ENCODE results near the gene CDH23.

CDH23 gene

DNA sequence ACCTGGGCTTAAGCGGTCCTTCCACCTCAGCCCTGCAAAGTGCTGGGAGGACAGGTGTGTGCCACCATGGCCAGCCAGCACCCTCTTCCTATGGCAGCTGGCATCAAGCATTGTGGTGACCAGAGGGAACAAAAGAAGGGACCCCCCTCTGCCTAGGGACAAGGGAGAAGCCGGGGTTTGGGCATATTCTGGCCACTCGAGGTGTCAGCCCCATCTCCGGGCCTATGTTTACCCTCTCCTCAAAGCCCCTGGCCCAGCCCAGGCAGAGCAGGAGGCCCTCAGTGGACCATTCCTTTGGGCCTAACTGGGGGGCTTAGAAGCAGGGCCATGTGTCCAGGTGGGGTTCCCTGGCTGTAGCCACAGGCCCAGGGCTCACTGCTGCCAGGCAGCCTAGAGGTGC, 352.7 kb downstream of the CDH23 start:
- in situ Hi-C loops (cut with HindIII; ENCODE audit: low pct_ligation_motif_present, low pct_unique_long_range_greater_than_20kb, low sequenced_read_pairs), result no loop called here
- no peak for DNase-seq

DNA sequence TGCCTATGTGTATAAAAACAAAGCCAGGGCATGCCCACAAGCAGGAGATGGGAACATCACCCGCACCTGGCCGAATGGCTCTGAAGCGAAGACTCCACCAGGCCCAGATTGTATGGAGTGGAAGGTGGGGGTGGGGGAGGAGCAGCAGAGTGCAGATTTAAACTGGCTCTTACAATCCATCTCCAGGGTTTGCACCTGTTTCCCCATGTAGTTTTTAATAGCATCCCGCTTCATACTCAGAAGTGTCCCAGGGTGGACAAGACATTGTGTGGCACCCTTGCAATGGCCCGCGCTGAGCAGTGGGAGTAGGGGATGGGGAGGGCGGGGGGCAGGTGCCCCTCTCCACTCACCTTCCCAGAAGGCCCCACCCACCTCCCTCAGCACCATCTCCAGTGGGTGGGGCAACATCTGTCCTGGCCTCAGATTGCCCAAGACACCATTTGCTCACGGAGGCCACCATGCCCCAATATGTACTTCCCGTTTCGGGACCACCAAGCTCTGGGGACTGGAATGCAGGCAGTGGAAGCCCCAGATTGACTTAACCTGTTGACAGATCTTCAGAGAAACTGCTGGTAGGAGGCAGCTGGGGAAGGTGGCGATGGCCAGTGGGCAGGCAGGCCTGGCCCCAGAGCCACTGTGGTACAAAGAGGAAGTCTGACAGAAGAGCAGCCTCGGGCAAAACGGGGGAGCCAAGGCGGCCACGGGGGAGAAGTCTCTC, 353.6 kb downstream of the CDH23 start:
- in situ Hi-C loops (cut with HindIII; ENCODE audit: low pct_ligation_motif_present, low pct_unique_long_range_greater_than_20kb, low sequenced_read_pairs), result no loop called here
- no peak for DNase-seq

DNA sequence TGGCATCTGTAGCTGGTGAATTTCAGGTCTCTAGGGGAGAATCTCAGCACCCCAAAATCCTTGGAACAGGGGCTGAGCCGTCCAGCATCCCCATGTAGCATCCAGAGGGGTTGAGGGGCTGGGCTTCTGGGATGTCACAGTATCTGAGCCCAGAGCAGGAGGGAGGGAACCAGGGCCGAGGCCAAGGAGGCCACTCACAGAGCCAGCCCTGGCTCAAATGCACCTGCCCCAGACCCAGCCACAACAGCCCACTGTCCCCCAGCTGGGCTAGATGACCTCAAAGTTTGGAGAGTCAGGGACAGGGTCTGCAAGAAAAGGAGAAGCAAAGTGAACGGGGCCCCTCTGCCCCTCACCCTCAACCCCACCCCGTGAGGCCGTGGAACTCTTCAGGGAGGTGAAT, 354.3 kb downstream of the CDH23 start:
- in situ Hi-C loops (cut with HindIII; ENCODE audit: low pct_ligation_motif_present, low pct_unique_long_range_greater_than_20kb, low sequenced_read_pairs), result no loop called here
- DNase-seq, result no peak

DNA sequence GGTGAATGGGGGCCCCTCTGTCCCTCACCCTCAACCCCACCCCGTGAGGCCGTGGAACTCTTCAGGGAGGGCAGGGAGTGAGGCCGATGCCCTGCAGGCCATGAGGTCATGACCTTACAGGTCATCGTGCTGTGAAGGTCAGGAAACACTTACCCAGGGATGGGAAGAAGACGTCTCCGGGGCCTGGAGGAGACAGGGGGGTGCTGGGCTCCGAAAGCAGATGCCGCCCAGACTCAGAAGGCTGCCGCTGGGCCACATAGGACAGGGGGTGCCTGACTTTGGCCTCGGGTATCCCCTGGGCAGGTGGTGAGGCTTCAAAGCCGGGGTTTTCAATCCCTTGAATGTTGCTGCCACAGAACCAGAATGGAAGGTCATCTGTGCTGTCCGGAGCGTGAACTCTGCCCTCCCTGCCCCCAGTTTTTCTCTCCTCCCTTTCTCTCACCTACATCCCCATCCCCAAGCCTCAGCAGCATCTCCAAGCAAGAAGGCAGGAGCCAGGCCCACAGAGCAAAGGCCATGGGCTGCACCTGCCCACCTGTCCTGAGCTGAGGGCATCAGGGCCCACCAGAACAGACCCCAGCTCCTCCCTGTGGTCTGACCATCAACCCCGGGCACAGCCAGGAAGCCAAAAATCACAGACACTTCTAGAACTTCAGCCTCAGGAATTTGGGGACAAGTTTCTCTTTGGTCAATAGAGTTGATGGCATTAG, 354.9 kb downstream of the CDH23 start:
- in situ Hi-C loops (cut with HindIII; ENCODE audit: low pct_ligation_motif_present, low pct_unique_long_range_greater_than_20kb, low sequenced_read_pairs), result no loop called here

DNA sequence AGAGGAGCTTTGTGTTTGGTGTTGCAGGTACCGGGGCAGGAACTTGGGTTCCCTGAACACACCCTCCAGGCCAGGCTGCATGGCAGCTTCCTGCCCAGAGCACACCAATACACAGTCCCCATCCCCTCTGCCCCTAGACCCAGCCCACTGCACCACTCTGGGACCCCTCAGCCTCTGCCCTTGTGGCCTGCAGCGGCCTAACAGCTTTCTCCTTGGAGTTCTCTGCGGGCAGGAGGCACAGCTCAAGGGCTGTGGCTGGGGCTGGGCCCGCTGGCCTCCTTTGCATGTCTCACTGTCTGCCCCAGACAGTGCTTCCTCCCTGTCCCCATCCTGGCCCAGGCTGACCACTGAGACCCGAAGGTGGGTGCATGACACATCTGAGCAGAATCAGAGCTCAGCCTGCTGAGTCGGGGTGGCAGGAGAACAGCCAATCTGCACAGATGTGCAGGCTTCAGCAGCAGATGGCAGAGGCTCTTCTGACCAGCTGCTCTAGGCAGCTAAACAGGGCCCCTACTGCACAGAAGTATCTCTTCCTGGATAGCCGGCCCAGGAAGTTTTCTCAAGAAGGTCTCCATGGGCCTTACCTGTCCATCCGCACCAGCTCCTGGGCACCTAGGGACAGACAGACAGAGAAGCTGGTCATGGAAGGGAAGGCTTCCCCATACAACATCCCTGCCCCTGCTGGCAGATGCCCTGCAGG, 355.8 kb downstream of the CDH23 start:
- in situ Hi-C loops (cut with HindIII; ENCODE audit: low pct_ligation_motif_present, low pct_unique_long_range_greater_than_20kb, low sequenced_read_pairs), result no loop called here
- DNase-seq, result no peak

More for the DNA sequence above, 354.9 kb downstream of the CDH23 start:
- no peak for DNase-seq

DNA sequence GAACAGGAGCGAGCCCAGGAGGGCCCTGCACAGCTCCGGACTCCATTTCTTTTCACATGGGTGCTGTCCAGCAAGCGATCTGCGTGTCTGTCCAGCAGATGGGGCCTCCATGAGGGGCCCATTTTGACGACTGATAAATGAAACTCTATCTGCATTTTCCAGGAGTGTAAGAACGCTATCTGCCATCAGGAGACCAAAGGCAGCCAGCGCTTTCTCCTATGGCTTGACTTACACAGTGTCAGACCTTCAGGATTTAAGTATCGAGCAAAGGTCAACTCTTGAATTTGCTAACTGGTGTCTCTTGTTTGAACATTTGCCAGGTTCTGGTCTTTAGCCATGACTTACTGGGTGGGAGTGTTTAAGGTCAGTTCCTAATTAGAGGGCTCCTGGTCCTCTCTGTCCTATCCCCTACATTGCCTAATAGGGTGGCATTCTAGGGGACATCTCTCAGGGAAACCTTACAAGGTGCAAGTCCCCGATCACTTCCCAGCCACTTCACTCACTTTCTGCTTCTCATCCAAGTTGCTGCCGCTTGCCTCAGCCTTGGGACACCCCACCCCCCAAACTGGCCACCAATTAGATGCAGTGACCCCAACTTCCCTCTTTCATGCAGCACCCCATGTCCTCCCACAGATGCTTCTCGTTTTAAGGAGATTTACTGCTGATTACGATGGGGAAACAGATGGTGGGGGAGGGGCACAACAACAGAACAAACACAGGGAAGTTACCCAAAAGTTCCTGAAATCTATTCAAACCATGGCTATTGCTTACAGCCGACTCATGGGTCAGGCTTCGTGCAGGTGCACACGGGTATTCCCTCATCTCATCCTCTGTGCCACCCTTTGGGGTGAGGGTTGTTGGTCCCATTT, 356.6 kb downstream of the CDH23 start:
- no peak for DNase-seq
- in situ Hi-C loops (cut with HindIII; ENCODE audit: low pct_ligation_motif_present, low pct_unique_long_range_greater_than_20kb, low sequenced_read_pairs), result no loop called here

DNA sequence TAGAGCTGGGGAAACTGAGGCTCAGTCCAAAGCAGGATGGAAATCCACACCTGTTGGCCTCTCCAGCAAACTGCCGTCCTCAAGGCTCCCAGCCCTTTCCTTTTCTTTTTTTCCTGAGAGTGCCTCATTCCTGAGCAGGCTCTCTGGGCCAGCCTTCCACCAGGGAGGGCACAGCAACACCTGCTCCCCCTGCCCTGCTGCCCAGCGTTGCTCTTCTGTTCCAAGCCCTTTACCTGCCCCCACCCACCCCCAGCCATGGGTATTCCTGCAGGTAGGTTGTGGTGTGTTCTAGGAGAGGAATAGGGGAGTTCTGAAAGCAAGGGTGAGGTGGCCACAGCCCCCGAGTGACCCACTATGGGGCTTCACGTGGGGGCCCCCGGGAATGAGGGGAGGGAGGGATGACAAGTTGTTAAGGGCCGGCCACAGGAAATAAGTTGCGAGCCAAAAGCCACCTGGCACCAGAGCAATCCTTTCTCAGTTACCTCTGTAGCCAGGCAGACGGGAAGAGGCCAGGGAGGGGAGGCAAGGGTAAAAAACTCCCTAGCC, 357.3 kb downstream of the CDH23 start:
- in situ Hi-C loops (cut with HindIII; ENCODE audit: low pct_ligation_motif_present, low pct_unique_long_range_greater_than_20kb, low sequenced_read_pairs), result no loop called here

DNA sequence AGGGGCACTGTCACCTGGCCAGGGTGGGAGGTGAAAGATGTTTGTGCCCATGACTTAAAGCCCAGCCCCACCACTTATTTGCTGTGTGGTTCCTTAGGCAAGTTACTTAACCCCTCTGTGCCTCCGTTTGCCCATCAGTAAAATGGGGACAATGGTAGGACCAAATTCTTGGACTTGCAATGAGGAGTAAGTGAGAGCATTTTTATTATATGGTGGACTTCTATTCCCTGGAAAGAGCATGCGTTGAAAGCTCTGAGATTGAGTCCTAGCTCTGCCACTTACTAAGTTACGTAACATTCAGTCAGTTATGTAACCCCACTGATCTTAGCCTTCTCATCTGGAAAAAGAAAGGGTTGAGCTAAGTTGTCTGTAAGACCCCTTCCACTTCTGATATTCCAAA, 357.8 kb downstream of the CDH23 start:
- DNase-seq, result no peak
- in situ Hi-C loops (cut with HindIII; ENCODE audit: low pct_ligation_motif_present, low pct_unique_long_range_greater_than_20kb, low sequenced_read_pairs), result no loop called here

More for the DNA sequence above, 357.3 kb downstream of the CDH23 start:
- DNase-seq, result no peak

DNA sequence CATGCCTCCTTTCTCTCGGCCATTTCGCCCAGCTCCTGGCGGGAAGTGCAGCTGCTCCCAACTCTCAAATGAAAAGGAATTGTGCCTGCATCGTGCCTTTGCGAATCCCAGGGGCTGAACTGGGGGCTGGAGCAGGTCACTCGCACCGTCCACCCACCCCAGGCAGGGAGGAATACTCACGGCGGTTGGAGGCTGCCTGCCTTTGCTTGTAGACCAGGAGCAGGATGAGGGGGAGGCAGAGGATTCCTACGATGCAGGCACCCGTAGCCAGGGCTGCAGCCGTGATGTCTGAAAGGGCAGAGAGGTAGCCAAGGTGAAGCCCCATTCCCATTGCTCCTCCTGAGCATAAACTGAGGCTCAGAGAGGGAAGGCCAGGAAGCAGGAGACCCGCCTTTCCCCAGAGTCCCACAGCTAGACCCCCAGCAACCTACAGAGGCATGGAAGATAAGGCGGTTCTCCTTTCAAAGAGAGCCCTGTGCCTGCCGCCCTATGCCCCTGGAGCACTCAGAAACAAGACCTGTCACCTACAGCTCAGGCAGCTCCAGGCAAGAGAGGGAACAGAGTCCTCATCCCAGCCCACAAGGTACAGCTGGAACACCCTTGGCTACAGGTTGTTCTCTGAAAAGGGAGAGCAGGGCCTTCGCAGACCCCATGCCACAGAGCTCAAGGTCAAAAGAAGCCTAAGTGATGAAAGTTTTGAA, 358.6 kb downstream of the CDH23 start:
- in situ Hi-C loops (cut with HindIII; ENCODE audit: low pct_ligation_motif_present, low pct_unique_long_range_greater_than_20kb, low sequenced_read_pairs), result no loop called here

DNA sequence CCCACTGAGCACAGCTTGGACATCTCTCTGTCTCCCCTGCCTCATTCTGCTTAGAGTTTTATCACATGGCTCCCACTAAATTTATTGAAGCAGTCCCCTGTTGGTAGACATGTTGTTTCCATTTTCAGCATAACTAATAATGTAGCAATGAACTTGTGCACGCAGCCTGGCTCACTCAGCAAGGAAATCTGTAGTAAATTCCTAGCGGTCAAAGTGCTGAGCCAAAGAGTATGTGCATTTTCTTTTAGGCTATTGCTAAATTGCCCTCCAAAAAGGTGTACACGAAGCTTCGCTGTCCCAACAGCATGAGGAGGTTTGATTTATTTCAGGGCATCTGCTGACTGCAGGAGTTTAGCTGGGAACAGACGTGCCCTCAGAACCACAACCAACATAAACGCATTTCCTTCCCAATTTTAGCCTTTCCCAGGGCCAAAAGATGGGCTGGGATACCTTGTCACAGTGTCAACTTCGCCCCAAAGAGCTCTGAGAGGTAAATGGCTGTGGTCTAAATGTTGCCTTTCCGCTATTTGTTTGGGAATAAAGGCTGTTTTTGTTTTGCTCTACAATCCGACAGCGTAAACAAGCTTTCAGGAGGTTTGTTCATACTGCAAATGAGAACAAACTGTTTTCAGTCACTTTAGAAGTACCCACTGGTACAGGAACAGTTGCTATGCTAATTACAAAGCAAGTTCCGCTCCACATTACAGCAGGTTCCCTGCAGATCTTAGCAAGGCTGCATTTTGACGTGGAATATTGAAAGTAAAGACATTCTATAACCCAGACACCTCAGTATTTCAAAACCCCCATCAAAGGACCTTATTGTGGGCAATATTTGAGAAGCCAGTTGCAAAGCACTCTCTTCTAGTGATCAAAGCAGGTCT, 359.8 kb downstream of the CDH23 start:
- in situ Hi-C loops (cut with HindIII; ENCODE audit: low pct_ligation_motif_present, low pct_unique_long_range_greater_than_20kb, low sequenced_read_pairs), result no loop called here
- DNase-seq, result no peak

More for the DNA sequence above, 358.6 kb downstream of the CDH23 start:
- DNase-seq, result no peak

DNA sequence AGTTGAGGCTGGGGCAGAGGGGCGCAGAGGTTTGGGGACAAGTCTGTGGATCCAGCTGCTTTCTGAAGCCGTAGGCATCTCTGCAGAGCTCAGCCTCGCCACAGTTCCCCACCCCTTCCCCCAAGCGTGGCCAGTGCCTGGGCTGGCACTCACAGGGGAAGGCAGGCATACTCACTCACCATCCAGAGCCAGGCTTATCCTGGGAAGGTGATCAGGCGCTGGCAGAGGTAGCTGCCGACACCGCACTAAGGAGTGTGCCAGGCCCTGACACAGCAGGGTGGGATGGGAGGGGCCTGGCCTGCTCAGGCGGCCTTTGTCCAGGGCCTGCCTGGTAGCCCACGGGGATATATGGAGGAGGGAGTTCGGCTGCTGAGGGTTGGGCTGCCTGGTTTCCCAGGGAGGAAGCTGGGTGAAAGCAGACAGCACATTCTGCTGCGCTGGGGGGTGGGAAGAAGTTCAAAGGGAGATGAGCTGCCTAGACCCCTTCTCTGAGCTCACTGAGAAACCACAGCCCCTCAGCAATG, 360.7 kb downstream of the CDH23 start:
- in situ Hi-C loops (cut with HindIII; ENCODE audit: low pct_ligation_motif_present, low pct_unique_long_range_greater_than_20kb, low sequenced_read_pairs), result no loop called here
- no peak for DNase-seq

DNA sequence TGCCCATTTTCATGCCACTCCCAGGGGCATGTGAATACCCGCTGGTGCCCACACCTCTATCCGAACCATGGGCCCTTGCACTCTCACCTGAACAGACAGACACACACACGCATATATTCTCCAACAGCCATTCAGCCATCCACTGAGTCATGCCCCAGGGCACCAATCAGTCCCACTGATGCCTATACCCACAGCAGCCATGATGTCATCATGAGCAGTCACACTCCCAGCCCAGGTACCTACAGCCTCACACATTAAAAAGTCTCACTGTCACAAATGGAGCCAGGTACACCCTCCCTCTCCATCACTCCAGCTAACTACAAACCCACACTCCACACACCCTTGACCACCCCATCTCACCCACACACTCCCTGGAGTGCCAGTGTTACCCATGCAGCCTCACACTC, 364.4 kb downstream of the CDH23 start:
- in situ Hi-C loops (cut with HindIII; ENCODE audit: low pct_ligation_motif_present, low pct_unique_long_range_greater_than_20kb, low sequenced_read_pairs), result no loop called here
- DNase-seq, result no peak

DNA sequence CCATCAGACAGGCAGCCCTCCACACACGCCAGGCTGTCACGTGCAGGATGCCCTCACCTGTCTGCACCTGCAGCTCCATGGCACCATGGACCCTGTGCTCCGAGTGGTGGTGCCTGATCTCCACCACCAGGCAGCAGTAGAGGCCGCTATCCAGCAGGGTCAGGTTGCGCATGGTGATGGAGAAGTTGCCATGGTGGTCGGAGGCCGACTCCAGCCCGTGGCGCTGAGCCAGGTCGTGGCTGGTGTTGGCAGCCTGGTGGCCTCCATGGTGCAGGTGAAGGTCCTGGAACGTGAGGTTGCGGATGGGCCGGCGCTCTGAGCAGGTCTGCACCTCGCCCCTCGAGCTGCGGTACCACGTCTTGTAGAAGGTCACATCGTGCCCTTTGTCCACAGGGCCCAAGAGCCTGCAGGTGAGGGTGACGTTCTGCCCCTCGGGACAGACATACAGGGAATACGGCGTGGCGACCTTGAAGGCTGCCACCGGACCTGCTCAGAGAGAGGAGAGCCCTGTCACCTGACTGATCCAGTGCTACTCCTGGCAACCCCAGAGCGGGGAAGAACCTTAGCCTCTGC, 364.9 kb downstream of the CDH23 start:
- in situ Hi-C loops (cut with HindIII; ENCODE audit: low pct_ligation_motif_present, low pct_unique_long_range_greater_than_20kb, low sequenced_read_pairs), result no loop called here
- DNase-seq, result no peak

DNA sequence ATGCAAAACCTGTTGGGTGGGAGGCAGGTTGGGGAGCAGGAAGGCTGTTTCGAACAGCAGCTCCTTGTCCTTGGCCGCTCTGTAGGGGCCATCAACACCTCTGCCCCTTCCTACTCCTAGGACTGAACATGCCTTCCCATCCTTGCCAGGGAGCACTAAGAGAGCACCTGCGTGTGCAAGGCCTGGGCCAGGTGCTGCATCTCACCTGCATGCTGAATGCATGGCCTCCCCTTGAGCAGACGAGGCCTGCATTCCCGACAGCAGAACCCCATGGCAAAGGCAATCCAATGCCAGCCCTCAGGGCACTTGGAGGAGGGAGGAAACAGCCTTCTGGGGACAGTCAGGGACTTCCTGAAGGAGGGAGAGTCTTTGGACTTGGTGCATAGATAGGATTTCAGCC, 365.6 kb downstream of the CDH23 start:
- in situ Hi-C loops (cut with HindIII; ENCODE audit: low pct_ligation_motif_present, low pct_unique_long_range_greater_than_20kb, low sequenced_read_pairs), result no loop called here
- no peak for DNase-seq

DNA sequence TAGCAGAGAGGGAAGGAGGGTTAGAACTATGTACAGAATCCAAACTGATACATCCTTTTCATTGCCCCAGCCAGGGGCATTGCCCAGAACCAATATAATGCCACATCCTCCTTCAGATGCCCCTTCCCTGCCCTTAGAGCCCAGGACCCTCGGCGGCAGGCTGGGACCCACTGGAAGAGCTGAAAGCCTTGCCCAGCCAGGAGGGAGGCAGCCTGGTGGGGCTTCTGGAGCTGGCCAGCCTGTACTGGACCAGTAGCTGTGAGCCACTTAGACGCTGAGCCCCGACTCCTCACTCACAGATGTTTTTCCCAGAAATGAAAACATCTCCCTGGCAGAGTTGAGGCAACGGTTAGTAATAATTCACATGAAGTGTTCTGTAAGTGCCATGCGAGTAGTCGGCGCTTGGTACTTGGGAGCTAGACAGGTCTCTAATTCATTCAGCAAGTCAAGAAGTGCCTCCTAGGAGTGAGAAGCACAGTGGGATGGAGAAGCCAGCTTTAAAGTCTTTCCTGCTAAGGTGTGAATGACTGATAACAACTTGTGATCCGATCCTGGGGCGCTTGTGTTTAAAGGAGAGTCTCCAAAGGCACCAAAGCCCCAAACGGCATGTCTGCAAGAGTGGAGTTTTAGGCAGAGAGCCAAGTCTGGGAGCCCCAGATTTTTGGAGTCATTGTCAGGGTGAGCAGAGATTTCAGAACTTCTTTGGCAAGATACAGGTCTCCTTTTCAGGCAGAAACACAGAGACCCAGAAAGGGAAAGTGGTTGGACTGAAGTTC, 366.8 kb downstream of the CDH23 start:
- no peak for DNase-seq

More for the DNA sequence above, 366.8 kb downstream of the CDH23 start:
- in situ Hi-C loops (cut with HindIII; ENCODE audit: low pct_ligation_motif_present, low pct_unique_long_range_greater_than_20kb, low sequenced_read_pairs), result no loop called here

All from ACHN (cell line).